Left colon (tissue), 2 donors: ENCODE measurements around the gene AHCYL2. TPM values are rescaled to one million over a fixed set of nuclear protein-coding genes. Genes with fewer than 3 reads are reported as not detected.
"Not testable (repeated sequence)": the region's sequence is repeated elsewhere in the genome, so short reads cannot be mapped to it uniquely, and the experiment has no call there.

Source experiments
- ATAC-seq: fragments of 200-7000 bp; cut with Tn5 transposase; one replicate; pipeline ENCODE4 v1.9.1; 2020; ENCODE audit warnings: mild to moderate bottlenecking, moderate library complexity
- DNase-seq, 2 donors: peaks; one replicate each; pipeline ENCODE4 v3.0.0-alpha.2; 2020
- intact Hi-C, 2 donors: fragments of 100-400 bp; cut with DNase I in 1 of 2; cut with micrococcal nuclease in 1 of 2; formaldehyde crosslinking; loops; one replicate each; pipeline versions ENCODE4 v1.11.2 to v1.14.0; 2022; cut with DNase I, micrococcal nuclease
- total RNA-seq, 2 donors: library from RNA; stranded (reverse); fragmentation: NEBNext Ultra II Directional; extraction: Animal tissue kit (Norgen Biotek cat#: 25700); gene quantifications; one replicate each; pipeline ENCODE4 v1.2.1, GENCODE V29; 2021
- donor health status: DM: no; HTN: no; CAD: no.
- donor health status: DM: yes; HTN: yes; CAD: no.

The AHCYL2 gene
- total RNA-seq, 2 donors from 2014 or later, result 482 to 555 TPM

DNA sequence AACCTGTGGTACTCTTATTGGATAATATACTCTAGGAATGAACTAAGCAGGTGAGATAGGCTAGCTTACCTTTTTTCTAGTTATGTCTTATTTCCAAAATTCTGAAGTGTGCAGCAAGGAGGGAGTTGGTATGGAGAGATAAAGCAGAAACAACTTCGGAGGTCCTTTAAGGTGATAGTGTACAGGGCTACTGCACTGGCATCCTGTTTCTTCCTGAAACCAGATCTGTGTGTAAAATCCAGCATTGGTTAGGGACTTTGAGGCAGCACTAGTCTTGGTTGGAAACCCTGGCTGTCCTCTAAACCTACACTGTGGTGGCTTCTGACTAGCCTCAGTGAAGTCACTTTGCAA is 142.5 kb downstream of the AHCYL2 start:
- intact Hi-C loops, result loop anchor here in 1 of 2 donors (5.0 kb wide), 1 partner anchor 105 kb away; no protein-coding TSS in a partner anchor
- ATAC-seq (no peak), DNase-seq (no peak)

DNA sequence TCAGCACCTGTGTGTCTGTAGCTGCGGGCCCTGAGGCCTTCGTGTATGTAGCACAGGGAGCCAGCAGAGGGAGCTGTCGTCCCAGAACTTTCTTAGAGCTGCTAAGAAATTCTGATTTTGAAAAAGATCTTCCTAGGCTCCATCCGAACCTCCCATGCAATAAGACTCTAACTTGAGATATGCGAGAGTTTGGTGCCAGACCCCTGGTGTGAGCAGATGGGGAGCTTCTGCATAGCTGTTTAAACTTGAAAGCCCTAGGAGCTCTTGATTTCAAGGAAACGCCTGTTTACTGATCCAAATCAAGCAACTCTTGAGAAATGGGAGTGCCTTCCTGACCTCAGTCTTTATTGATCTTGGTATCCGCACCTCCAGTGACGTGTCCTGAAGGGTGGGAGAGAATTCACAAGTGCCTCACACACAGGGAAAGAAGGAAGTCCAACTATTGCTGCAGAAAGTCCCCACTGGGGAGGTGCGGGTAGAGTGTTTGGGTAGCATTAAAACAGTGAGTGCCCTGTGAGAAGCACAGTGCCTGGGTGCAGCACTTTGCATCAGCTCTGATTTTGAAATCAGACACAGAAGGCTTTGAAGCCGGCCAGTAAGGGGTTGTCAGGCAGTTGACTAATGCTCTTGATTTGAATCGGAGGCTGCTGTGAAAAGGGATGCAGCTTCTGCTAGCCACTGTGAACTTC is 143.0 kb downstream of the AHCYL2 start:
- ATAC-seq, result peak; percentile 86
- intact Hi-C loops, result loop anchor here in 1 of 2 donors (5.0 kb wide), 1 partner anchor 104 kb away; no protein-coding TSS in a partner anchor
- DNase-seq, result peak; percentile 87

DNA sequence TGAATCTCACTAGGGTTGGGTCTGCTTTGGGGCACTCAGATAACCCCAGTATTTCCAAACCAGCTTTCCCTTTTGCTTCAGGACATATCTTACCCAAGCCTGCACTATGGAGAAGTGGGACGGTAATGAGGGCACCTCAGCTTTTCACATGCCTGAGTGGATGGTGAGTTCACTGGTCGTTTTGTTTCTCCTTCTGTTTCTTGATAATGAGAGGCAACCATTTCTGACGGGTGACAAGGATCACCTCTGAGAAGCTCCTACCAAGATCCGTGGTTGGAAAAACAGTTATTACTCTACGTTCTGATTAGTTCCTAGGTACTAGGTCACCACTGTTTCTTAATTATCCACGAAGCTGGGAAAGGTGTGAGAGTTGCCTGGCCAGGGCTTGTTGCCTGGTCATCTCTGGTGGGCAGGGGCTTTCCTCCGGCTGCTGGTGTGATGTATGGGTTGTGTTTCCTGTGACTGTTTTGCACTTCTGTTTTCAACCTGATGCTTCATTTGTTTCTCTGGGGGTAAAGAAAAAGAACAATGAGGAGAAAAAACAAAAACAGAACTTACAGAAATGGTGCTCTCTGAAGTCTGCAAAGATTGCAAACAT is 143.7 kb downstream of the AHCYL2 start:
- ATAC-seq (peak; percentile 13), DNase-seq (peak in 1 of 2 donors; percentile 17)
- intact Hi-C loops, result loop anchor here in 1 of 2 donors (5.0 kb wide), 1 partner anchor 104 kb away; no protein-coding TSS in a partner anchor

DNA sequence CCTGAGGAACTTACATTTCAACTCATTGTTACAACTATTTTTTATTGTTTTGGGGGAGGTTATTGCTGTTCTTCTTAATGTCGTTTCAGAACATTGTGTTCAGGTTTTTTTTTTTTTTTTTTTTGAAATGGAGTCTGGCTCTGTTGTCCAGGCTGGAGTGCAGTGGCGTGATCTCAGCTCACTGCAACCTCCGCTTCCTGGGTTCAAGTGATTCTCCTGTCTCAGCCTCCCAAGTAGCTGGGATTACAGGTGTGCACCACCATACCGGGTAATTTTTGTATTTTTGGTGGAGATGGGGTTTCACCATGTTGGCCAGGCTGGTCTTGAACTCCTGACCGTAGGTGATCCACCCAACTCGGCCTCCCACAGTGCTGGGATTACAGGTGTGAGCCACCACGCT is 144.6 kb downstream of the AHCYL2 start:
- ATAC-seq, DNase-seq: not testable (repeated sequence)
- intact Hi-C loops, result loop anchor here in 1 of 2 donors (5.0 kb wide), 1 partner anchor 103 kb away; no protein-coding TSS in a partner anchor

DNA sequence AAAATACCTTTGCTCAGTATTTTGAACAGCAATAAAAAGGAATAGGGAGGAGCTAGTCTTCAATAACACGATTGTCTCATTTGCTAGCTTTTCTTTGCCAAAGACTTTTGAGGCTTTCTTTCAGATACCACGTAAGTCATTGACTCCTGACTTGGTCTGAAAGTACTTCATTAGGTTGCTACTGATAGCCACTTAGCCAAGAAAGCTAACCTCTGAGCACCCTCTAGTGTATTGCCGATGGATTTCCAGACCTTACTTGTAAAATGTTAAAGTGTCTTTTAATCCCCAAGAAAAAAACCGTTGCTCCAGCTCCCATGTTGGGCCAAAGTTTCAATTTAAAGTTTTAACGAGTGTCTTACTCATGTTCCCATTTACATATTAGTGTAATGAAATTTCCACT is 146.0 kb downstream of the AHCYL2 start:
- DNase-seq (no peak), ATAC-seq (peak; percentile 45)
- intact Hi-C loops, result no loop called here

DNA sequence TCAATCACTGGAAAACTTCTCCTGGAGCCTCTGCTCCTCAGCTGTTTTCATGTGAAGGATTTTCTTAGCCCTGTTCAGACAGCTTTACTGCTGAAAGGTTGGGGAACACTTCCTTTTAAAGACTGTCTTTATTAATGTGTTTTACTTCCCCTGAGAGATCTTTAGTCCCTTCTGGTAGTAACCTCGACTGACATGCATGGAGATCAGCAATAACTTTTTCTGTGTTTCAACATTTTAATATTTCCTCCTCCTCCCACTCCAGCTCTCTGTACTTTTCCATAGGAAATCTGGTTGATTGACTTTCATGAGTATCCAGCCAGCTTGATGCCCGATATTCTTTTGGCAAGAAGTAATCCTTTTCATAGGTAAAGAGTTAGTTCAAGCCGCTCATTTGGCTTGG is 146.7 kb downstream of the AHCYL2 start:
- intact Hi-C loops, result no loop called here
- DNase-seq (no peak), ATAC-seq (no peak)

DNA sequence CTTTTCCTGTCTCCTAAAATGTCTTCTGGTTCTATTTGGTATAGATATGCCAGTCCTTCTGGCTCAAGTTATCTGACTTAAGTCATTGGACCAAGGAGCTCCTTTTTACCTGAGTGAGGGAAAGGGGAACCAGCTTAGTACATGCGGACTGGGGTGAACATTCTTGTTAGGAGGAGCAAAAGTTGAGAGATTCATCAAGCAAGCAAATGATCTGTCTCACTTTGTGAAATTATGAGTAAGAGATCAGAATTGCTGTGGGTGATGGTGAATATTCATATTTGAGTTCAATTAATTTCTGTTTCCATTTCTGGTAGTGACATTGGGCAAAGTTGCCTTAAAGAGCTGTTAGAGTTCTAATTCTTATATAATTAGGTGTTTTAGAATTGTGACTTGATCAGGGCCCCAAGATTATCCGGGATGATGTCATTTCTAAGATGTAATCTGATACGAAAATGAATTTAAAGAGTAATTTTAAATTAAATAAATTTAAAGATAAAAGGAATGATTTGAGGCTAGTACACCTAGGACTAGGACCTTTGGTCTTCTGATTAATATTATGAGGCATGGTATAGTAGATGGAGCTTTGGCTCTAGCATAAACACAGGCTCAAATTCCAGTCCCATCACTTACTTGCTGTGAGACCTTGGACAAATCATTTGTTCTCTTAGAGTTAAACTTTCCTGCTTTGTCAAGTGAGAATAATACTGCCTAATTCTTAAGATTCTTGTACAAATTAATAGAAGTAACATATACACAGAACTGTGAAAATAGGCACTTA is 149.0 kb downstream of the AHCYL2 start:
- intact Hi-C loops, result no loop called here
- DNase-seq, result no peak
- no peak for ATAC-seq

DNA sequence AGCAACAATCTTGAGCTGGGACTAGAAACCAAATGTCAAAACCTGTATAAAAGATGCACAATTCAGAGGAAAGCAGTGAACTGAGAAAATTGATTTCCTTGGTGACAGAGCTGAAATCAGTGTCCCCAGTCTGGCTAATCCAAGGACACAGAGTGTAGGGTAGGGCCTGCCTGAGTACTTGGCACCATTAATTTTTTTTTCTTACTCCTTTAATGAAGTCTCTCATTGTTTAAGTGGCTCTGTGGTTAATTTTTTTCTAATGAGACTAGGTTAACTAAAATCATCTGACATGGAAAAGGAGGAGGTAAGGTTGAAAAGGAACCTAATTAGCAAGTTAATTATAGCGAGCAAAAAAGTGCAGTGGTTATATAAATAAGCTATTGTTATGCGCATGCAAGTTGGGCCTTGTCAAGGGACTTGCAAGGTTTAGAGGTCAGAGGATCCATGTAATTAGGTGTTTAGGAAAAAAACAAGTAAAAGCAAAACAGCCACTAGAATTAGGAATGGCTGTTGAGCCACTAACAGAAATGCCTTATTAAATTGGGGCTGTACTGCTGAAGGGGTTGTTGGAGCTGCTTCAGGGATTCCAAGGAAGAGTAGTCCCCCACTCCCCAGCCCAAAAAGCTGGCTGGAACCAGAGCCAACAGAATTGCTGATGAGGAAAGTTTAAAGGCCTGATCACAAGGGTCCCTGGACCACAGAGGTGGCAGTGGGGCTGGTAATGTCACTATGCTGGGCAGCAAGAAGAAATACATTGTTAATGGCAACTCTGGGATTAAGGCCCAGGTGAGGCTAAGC is 150.5 kb downstream of the AHCYL2 start:
- no peak for ATAC-seq
- intact Hi-C loops, result no loop called here
- DNase-seq, result no peak

DNA sequence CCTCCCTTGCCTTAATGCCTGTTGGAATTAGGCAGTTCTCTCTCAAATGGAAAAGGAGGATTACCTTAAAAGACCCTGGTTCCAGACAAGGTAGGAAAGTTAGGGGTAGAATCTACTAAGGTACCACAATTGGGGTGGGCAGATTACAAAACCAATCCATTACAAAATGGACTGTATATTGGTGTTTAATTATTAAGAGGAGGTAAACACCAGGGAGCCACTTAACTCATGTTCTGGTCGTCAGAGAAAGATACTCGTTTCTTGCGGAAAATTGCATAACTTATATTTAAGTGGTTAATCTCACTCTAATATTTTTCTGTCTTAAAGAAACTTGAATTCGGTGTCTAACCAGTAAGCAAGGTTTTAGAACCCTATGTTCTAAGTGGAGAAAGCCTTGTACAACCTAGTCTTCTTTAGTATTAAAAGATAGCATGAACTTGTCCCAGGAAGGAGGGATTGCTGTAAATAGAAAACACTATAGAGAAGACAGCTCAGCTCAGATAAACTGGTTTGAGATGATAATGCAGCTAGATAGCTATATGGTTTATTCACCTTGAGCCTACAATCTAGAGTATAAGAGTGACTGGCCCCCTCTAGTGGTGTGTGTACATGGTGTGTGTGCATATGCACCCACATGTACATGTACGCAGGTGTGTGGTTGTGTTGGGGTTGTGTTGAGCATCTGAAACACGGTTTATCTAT is 151.4 kb downstream of the AHCYL2 start:
- intact Hi-C loops, result no loop called here
- peak; percentile 67 to 81 for DNase-seq
- ATAC-seq, result peak; percentile 95

DNA sequence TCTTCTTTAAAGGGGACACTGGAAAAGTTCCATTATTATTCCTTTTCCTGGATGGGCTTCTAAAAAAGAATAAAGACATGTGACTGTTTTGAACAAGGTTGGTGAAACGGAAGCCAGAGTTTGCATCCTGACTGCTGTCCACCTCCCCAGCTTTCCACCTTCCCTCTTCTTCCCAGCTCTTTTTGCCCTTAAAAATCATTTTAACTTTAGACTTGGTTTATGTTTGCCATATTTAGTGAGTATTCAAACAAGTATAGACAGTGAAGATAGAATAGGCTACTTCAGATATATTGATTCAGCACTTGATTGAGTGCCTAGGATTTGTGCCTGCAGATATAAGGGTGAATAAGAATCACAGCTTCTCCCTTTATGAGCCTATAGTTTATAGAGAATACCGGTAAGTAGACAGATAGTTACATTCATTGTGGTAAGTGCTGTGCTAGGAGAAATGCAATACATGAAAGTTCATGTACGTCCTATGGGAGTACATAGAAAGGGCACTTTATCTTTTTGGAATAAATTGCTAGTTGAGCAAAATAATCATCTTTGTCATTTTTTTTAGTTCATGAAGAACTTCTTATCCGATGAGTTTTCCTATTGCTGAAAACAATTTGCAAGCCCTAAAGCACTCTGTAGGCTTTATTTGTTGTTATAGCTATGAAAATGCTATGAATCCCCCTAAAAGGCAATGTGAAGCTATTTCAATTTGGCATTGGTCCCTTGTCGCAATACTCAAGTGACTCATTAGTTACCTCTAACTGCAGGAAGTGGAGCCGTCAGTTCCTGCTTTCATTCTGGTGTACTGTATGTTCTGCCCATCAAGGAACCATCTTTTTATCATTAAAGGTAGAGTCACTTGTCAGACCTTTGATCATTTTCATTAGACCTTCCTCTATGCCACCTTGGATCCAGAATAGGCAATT is 152.2 kb downstream of the AHCYL2 start:
- DNase-seq (no peak), ATAC-seq (peak; percentile 68)
- intact Hi-C loops, result no loop called here

DNA sequence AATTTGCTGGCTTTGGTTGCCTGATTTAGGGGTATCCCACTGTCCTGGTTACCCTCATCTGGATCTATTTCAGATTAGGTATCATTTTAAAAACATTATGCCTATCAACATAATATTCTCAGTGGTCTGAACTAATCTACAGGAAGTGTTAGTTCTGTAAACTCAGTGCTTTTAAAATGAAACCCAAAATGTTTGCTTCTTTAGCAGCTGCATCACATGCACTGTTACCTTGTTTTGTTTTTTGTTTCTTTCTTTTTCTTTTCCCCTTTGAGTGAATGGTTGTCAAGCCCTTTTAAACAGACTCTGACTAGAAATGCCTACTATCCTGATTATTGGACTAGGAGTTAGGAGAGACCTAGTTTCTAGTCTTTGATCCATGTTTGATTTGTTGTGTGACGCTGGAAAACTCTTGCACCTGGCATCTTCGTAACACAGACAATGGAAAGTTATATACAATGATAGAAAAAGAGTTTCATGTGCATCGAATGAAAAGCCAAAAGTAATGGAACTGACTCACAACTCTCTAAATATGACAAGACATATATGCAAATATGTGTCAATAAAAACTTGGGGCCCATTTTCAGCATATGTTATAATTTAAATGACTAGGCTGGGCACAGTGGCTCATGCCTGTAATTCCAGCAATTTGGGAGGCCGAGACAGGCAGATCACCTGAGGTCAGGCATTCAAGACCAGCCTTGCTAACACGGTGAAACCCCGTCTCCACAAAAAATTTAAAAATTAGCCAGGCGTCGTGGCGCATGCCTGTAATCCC is 157.1 kb downstream of the AHCYL2 start:
- DNase-seq (no peak), ATAC-seq (no peak)
- intact Hi-C loops, result no loop called here

DNA sequence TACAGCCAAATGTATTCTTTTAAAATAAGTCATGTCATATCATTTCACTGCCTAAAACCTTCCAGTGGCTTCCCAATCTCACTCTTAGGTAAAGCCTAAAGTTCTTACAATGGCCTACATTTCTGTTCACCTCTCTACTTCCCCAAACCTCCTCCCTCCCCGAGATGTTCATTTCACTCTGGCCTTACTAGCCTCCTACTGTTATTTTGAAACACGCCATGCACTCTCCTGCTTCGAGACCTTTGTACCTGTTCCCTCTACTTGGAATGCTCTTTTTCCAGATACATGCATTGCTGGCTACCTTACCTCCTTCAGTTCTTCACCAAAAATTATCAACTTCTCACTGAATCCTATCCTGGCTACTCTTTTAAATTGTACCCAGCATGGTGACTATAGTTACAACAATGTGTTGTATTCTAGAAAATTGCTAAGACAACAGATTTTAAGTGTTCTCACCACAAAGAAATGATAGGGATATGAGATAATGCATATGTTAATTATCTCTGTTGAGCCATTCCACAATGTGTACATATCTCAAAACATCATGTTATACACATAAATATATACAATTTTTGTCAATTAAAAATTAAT is 158.8 kb downstream of the AHCYL2 start:
- intact Hi-C loops, result no loop called here
- ATAC-seq (no peak), DNase-seq (no peak)

DNA sequence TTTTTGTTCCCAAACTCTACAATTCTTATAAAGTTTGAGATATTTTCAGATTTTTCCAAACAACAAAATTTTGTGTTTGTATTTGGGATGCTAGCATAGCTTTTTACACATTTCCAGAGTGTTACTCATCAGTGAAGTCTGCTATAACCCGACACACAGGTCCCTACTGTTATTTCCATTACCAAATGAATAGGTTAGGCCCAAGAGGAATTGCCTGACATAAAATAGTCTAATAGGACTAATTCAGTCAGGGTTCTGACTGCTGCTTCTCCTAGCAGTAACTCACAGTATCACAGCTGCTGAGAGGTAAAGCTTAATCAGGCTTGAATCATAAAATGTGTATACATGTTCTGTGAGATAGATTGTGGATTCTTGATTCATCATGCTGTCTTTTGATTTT is 160.3 kb downstream of the AHCYL2 start:
- ATAC-seq (no peak), DNase-seq (no peak)
- intact Hi-C loops, result no loop called here

DNA sequence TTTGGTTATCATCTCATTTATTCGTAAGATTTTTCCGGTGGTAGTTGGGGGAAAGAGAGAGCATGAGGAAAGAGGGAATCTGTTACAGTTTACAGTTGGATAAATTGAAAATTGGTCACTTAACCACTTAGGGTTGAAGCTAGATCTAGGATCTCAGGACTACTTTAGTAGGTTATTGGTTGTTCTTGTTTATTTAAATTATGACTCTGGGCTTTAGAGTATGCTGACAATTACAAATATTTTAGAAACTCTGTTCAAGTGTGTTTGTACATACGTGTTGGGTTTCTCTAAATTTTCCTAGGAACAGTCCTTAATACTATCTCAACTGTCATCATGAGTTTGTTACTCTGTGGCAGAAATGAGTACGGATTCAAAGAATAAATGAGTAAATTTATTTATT is 160.8 kb downstream of the AHCYL2 start:
- intact Hi-C loops, result no loop called here
- no peak for ATAC-seq
- DNase-seq, result no peak

DNA sequence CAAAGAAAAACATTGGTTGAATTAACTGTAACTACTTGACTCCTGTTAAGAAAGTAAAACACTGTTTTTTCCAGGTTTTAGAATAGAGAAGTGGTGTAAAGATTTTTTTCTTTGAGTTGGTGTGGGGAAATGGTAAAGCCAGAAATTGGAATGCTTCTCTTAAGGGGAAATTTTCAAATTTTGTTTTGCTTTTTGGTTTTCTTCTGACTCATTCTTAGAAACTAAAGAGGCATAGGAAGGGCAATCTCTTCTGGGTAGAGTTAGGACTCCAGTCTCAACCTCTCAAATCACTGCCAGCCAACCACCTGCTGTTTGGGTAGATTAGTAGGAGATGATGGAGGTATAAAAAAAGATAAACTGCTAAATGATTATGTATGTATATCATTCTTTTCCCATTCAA is 161.7 kb downstream of the AHCYL2 start:
- intact Hi-C loops, result no loop called here
- ATAC-seq (no peak), DNase-seq (no peak)

DNA sequence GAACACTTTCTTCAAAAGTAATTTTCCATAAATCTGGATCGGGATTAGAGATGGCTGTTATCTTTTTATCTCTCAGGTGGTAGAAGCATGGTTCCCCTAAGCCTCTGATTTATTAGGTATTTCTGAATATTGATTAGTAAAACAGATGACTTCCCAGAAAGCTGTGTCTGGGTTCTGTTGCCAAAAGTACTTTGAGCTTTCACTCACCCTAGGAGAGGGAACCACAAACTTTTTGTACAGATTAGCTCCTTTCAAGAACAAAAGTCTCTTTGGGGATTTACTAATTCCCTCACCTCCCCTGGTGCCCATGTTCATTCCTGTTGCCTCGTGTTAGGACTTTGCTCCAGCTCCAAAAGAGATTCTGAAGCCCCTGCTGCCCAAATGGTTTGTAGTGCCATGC is 162.7 kb downstream of the AHCYL2 start:
- intact Hi-C loops, result no loop called here
- no peak for ATAC-seq
- DNase-seq, result no peak
